Measurements from ENCODE around the gene HPS4.

Gene HPS4

DNA sequence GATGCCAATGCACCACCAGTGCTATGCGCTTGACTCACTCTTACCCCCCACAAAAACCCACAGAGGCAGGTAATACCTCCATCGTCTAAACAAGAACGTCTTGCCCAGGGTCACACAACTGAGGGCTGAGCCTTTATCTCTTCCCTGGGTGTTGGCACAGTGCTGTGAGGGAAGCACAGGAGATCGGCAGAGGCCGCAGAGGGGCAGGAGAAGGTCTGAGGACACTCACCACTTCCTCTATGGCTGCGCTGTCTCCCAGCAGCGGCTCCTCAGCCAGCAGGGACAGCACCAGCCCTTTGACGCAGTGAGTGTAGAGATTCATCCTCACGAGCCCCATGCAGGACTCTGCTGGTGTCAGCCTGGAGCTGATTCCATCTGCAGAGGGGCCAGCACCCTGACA, 19.9 kb downstream of the HPS4 start:
- peaks cover 15% of the 10 kb centered on the region for H3K4me1 Mint-ChIP-seq
- peak overlapping the region in 1 of 3 experiments; percentile 11 for H3K4me3 Mint-ChIP-seq
- peaks cover 46% of the 10 kb centered on the region for H3K36me3 Mint-ChIP-seq (ENCODE audit: low read depth)
- H3K9me3 Mint-ChIP-seq: no peaks in the 10 kb centered on the region
- H3K27me3 Mint-ChIP-seq (ENCODE audit: low read depth): no peaks in the 10 kb centered on the region
- H3K27ac Mint-ChIP-seq: peak overlapping the region; percentile 84 to 97 (median 96)
- TF ChIP-seq, protein P1, sequence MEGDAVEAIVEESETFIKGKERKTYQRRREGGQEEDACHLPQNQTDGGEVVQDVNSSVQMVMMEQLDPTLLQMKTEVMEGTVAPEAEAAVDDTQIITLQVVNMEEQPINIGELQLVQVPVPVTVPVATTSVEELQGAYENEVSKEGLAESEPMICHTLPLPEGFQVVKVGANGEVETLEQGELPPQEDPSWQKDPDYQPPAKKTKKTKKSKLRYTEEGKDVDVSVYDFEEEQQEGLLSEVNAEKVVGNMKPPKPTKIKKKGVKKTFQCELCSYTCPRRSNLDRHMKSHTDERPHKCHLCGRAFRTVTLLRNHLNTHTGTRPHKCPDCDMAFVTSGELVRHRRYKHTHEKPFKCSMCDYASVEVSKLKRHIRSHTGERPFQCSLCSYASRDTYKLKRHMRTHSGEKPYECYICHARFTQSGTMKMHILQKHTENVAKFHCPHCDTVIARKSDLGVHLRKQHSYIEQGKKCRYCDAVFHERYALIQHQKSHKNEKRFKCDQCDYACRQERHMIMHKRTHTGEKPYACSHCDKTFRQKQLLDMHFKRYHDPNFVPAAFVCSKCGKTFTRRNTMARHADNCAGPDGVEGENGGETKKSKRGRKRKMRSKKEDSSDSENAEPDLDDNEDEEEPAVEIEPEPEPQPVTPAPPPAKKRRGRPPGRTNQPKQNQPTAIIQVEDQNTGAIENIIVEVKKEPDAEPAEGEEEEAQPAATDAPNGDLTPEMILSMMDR (IDR thresholded peaks at IDR 0.05; ENCODE audit: unreplicated experiment in 3 of 3): no peak

DNA sequence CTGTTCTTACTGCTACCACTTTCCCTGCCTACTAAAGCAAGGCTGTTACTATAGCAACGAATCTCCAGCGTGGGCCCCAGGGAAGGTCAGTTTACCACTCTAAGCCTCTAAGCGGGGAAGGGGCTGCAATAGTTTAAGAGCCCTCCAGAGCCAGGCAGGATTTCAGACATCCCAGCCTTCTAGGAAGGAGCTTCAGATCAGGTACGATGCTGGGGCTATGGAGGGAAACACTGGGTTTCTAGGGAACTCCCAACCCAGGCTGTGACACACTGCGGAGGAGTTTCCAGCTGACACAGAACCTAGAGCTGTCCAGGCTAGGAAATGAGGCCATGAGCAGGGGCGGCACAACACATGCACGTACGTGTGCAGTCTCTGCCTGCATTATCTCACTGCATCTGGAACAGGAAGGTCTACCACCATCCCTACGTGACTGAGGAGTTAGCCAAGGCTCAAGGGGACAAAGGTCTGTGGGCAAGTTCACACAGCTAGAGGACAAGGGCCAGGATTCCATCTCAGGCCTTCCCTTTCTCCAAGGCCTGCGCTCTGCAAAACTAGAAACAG, 20.4 kb downstream of the HPS4 start:
- Mint-ChIP-seq H3K27ac (peak overlapping the region; percentile 84 to 97 (median 96)), H3K27me3 (ENCODE audit: low read depth) (no peaks in the 10 kb centered on the region), H3K9me3 (no peaks in the 10 kb centered on the region), H3K36me3 (ENCODE audit: low read depth) (peaks cover 44% of the 10 kb centered on the region), H3K4me1 (peaks cover 15% of the 10 kb centered on the region), H3K4me3 (peak overlapping the region; percentile 11 to 47 (median 19))
- TF ChIP-seq, protein P1 (IDR thresholded peaks at IDR 0.05; ENCODE audit: unreplicated experiment in 3 of 3): no peak

DNA sequence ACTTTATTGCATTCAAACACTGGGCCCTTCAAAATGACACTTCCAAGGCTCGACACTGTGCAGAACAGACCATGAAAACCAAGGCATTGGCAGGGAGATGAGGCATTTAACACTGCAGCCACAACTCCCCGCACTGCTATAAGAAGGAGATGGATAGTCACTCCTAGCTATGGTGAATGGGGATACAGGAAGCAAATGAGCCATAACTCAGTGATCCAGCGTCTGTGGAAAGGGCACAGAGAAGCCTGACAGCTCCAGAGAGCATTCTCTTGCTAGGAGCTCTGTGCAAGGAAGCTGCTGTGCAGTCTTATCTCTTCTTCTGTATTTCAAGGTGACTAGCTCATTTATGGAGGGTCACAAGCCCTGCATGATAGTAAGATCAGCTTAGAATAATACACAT, 20.9 kb downstream of the HPS4 start:
- no peak overlapping the region for H3K4me3 Mint-ChIP-seq
- TF ChIP-seq, protein P1 (IDR thresholded peaks at IDR 0.05; ENCODE audit: unreplicated experiment in 3 of 3): no peak
- no peaks in the 10 kb centered on the region for H3K27me3 Mint-ChIP-seq (ENCODE audit: low read depth)
- H3K9me3 Mint-ChIP-seq: no peaks in the 10 kb centered on the region
- peaks cover 15% of the 10 kb centered on the region for H3K4me1 Mint-ChIP-seq
- H3K27ac Mint-ChIP-seq: peak overlapping the region; percentile 84 to 97 (median 96)
- H3K36me3 Mint-ChIP-seq (ENCODE audit: low read depth): peaks cover 44% of the 10 kb centered on the region

DNA sequence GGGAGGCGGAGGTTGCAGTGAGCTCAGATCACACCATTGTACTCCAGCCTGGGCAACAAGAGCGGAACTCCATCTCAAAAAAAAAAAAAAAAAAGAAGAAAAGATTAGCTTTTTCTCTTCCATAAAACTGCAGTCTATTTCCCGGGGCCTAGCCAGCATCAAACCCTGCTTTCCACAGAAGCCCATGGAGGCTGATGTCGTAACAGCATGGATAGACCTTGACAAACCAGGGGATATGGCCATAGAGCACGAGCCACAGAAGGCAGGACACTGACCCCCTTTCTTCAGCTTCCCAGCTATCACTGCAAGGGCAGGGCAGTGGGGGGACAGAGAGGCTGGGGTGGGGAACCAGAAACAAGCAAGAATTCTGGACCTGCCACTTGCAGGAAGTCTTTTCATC, 21.5 kb downstream of the HPS4 start:
- Mint-ChIP-seq H3K4me3 (no peak overlapping the region), H3K36me3 (ENCODE audit: low read depth) (peaks cover 46% of the 10 kb centered on the region), H3K27ac (peak overlapping the region in 1 of 3 experiments; percentile 97), H3K9me3 (no peaks in the 10 kb centered on the region), H3K4me1 (peaks cover 15% of the 10 kb centered on the region), H3K27me3 (ENCODE audit: low read depth) (no peaks in the 10 kb centered on the region)
- TF ChIP-seq, protein P1 (IDR thresholded peaks at IDR 0.05; ENCODE audit: unreplicated experiment in 3 of 3): no peak

DNA sequence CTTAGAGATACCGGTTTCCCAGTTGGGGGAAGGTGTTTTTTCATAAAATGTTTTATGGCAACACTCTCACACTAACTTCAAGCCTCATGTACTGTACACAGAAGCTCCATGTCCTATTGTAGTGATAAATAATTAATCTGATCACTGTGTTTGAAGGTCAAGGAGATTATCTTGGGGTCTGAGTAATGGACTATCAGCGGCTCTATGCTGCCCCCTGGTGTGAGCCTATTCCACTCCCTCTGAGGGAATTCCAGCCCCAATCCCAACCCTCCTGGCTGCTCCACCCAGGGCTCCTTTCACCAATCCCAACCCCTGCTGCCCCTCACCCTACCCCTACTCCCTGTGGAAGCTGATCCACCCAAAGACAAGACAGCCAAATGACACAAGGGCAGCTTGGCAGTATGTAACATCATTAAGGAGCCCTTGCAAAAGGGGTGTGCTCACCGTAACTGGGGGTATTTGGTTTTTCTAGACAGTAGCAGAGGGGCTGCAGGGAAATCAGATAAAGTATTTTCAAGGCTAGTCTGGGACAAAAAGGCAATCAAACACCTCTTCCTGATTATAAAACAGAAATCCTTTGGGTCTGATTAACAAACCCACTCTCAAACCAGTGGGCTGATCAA, 22.3 kb downstream of the HPS4 start:
- H3K9me3 Mint-ChIP-seq: no peaks in the 10 kb centered on the region
- H3K27ac Mint-ChIP-seq: peak overlapping the region; percentile 47 to 91 (median 55)
- peaks cover 15% of the 10 kb centered on the region for H3K4me1 Mint-ChIP-seq
- H3K27me3 Mint-ChIP-seq (ENCODE audit: low read depth): no peaks in the 10 kb centered on the region
- H3K36me3 Mint-ChIP-seq (ENCODE audit: low read depth): peaks cover 38% of the 10 kb centered on the region
- TF ChIP-seq, protein P1 (IDR thresholded peaks at IDR 0.05; ENCODE audit: unreplicated experiment in 3 of 3): peak; percentile 73 to 78 (median 78)
- H3K4me3 Mint-ChIP-seq: no peak overlapping the region

DNA sequence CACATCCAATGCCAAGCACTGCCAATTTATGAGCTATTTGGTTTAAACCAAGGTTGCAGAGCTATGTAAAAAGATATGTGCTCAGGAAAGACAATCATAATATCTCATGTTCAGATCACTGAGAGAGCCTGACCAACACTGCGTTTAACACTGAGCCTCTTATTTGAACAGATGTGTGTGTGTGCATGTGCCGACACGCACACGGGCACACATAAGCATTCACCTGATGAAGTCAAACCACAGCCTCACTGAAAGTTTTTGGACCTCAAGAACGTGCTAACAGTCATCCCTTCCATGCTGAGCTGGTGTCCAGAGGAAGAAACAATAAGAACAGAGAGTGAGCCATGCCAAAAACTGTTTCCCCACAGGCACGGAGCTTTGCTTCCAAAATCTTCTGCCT, 23.4 kb downstream of the HPS4 start:
- H3K27me3 Mint-ChIP-seq (ENCODE audit: low read depth): no peaks in the 10 kb centered on the region
- peaks cover 35% of the 10 kb centered on the region for H3K36me3 Mint-ChIP-seq (ENCODE audit: low read depth)
- H3K4me1 Mint-ChIP-seq: peaks cover 15% of the 10 kb centered on the region
- peak overlapping the region in 1 of 3 experiments; percentile 91 for H3K27ac Mint-ChIP-seq
- H3K9me3 Mint-ChIP-seq: no peaks in the 10 kb centered on the region
- H3K4me3 Mint-ChIP-seq: no peak overlapping the region
- TF ChIP-seq, protein P1 (IDR thresholded peaks at IDR 0.05; ENCODE audit: unreplicated experiment in 3 of 3): no peak

Measured in nephron (organoid).